H1 (cell line): ENCODE data around the gene FBXO8. TPM values are rescaled to one million over a fixed set of nuclear protein-coding genes. Genes with fewer than 3 reads are reported as not detected.

Experiments used
- CTCF ChIA-PET: fragments of 300-600 bp; sonication (Branson Sonifier 250); formaldehyde crosslinking; loops from one replicate; lab custom pipeline; 2021; ENCODE audit not compliant: partially characterized antibody; lab: Charles Lee
- POLR2A ChIA-PET: fragments of 300-600 bp; sonication (Branson Sonifier 250); formaldehyde crosslinking; loops from one replicate; lab custom pipeline; 2021; ENCODE audit warnings: inconsistent platforms; ENCODE audit not compliant: partially characterized antibody; lab: Charles Lee
- DNase-seq, 2 experiments: peaks; one replicate each; pipeline versions ENCODE4 v3.0.0 to v3.0.0-alpha.2; 2010 to 2022; ENCODE audit warnings: low spot score in 2 of 2, low read depth in 1 of 2, mixed read lengths in 1 of 2
- FAIRE-seq: peaks from 2 replicates; lab custom pipeline; 2011; peaks lifted over from hg19 to GRCh38; lab: Jason Lieb, UNC
- H2AFZ ChIP-seq: 2 replicates; pipeline ENCODE4 v1.8.1; 2012; ENCODE audit warnings: low read length, inconsistent platforms
- H2AK5ac ChIP-seq: 2 replicates; pipeline ENCODE4 v1.6.1; 2013; ENCODE audit warnings: low read depth, low read length
- H2BK120ac ChIP-seq: replicated peaks from 2 replicates; pipeline ENCODE3; 2013; ENCODE audit warnings: low read depth, low read length, inconsistent platforms
- H2BK12ac ChIP-seq: 2 replicates; pipeline ENCODE4 v1.6.1; 2013; ENCODE audit warnings: low read depth, low read length
- H2BK15ac ChIP-seq: 2 replicates; pipeline ENCODE4 v1.6.1; 2013; ENCODE audit warnings: low read length
- H2BK20ac ChIP-seq: 2 replicates; pipeline ENCODE4 v1.6.1; 2013; ENCODE audit warnings: low read length
- H2BK5ac ChIP-seq: 2 replicates; pipeline ENCODE4 v1.6.1; 2013; ENCODE audit warnings: low read depth, low read length
- H3K14ac ChIP-seq: 2 replicates; pipeline ENCODE4 v1.6.1; 2013; ENCODE audit warnings: inconsistent platforms; ENCODE audit not compliant: insufficient read length
- H3K18ac ChIP-seq: 2 replicates; pipeline ENCODE4 v1.6.1; 2013; ENCODE audit warnings: low read length; ENCODE audit errors: extremely low read depth
- H3K23ac ChIP-seq: 2 replicates; pipeline ENCODE4 v1.6.1; 2013; ENCODE audit warnings: inconsistent platforms; ENCODE audit not compliant: insufficient read length
- H3K23me2 ChIP-seq: 2 replicates; pipeline ENCODE4 v1.6.1; 2013; ENCODE audit warnings: low read depth, low read length
- H3K27ac ChIP-seq: 2 replicates; pipeline ENCODE4 v1.6.1; 2011; ENCODE audit warnings: low read depth, low read length, inconsistent platforms
- H3K27me3 ChIP-seq, 4 experiments: replicated peaks in 1 of 4; 1 replicate in 1 of 4; 2 replicates in 3 of 4; pipeline versions ENCODE4 v1.6.1 to v1.8.1; 2011 to 2013; ENCODE audit warnings: low read length in 3 of 4, mild to moderate bottlenecking in 3 of 4, inconsistent platforms in 2 of 4, mixed read lengths in 2 of 4, moderate library complexity in 1 of 4; ENCODE audit not compliant: control insufficient read depth in 3 of 4, insufficient read depth in 3 of 4; ENCODE audit errors: extremely low read depth in 1 of 4
- H3K36me3 ChIP-seq, 4 experiments: 2 replicates each; pipeline versions ENCODE4 v1.6.1 to v1.8.1; 2011 to 2013; ENCODE audit warnings: mild to moderate bottlenecking in 4 of 4, low read length in 3 of 4, moderate library complexity in 2 of 4, control low read depth in 1 of 4, inconsistent platforms in 1 of 4; ENCODE audit not compliant: insufficient read depth in 4 of 4, control insufficient read depth in 2 of 4
- H3K4ac ChIP-seq: replicated peaks from 2 replicates; pipeline ENCODE3; 2013; ENCODE audit warnings: low read length, low read depth, mixed read lengths, inconsistent platforms; ENCODE audit not compliant: insufficient read length
- H3K4me1 ChIP-seq, 4 experiments: replicated peaks in 1 of 4; 1 replicate in 1 of 4; 2 replicates in 3 of 4; pipeline versions ENCODE4 v1.6.1 to v1.8.1; 2011 to 2013; ENCODE audit warnings: low read length in 3 of 4, inconsistent platforms in 2 of 4, mixed read lengths in 1 of 4; ENCODE audit not compliant: insufficient read depth in 4 of 4, control insufficient read depth in 3 of 4
- H3K4me2 ChIP-seq, 2 experiments: 2 replicates each; pipeline versions ENCODE4 v1.6.1 to v1.8.1; 2011 to 2013; ENCODE audit warnings: low read depth in 2 of 2, low read length in 2 of 2, control low read depth in 1 of 2, inconsistent platforms in 1 of 2, mild to moderate bottlenecking in 1 of 2; ENCODE audit not compliant: insufficient read depth in 1 of 2
- H3K4me3 ChIP-seq, 4 experiments: fragments of 200-600, 300-600 bp in 1 of 4; sonication (generic), shearing (Covaris generic), sonication (Bioruptor Twin) in 1 of 4; 2 replicates each; pipeline versions ENCODE4 v1.5.1 to v1.8.1; 2011 to 2016; ENCODE audit warnings: low read length in 4 of 4, low read depth in 3 of 4, control low read depth in 2 of 4, inconsistent platforms in 2 of 4, mild to moderate bottlenecking in 2 of 4, mixed read lengths in 1 of 4, moderate library complexity in 1 of 4; ENCODE audit not compliant: insufficient read depth in 2 of 4; ENCODE audit errors: extremely low read depth in 1 of 4
- H3K56ac ChIP-seq: replicated peaks from 2 replicates; pipeline ENCODE3; 2013; ENCODE audit warnings: low read depth, mild to moderate bottlenecking, mixed read lengths, low read length, inconsistent platforms; ENCODE audit not compliant: insufficient read length
- H3K79me1 ChIP-seq: 2 replicates; pipeline ENCODE4 v1.6.1; 2013; ENCODE audit warnings: low read depth, low read length, control low read depth
- H3K79me2 ChIP-seq, 2 experiments: 2 replicates each; pipeline versions ENCODE4 v1.6.1 to v1.8.1; 2012 to 2013; ENCODE audit warnings: low read length in 2 of 2, mild to moderate bottlenecking in 2 of 2, inconsistent platforms in 1 of 2; ENCODE audit not compliant: insufficient read depth in 2 of 2, control insufficient read depth in 1 of 2
- H3K9ac ChIP-seq, 4 experiments: replicated peaks in 1 of 4; 1 replicate in 1 of 4; 2 replicates in 3 of 4; pipeline versions ENCODE4 v1.6.1 to v1.8.1; 2011 to 2013; ENCODE audit warnings: low read depth in 3 of 4, low read length in 3 of 4, control low read depth in 2 of 4, mild to moderate bottlenecking in 2 of 4, moderate library complexity in 2 of 4, inconsistent platforms in 1 of 4; ENCODE audit errors: extremely low read depth in 1 of 4
- H3K9me3 ChIP-seq, 2 experiments: 2 replicates each; pipeline versions ENCODE4 v1.6.1 to v1.8.1; 2012 to 2013; ENCODE audit warnings: mild to moderate bottlenecking in 2 of 2, moderate library complexity in 2 of 2, control low read depth in 1 of 2, inconsistent platforms in 1 of 2, low read depth in 1 of 2, low read length in 1 of 2, mixed read lengths in 1 of 2; ENCODE audit not compliant: insufficient read depth in 2 of 2
- H4K20me1 ChIP-seq, 2 experiments: replicated peaks in 1 of 2; 2 replicates each; pipeline versions ENCODE3 to v1.8.1; 2011 to 2013; ENCODE audit warnings: inconsistent platforms in 2 of 2, low read length in 2 of 2, mild to moderate bottlenecking in 1 of 2; ENCODE audit not compliant: insufficient read depth in 2 of 2, control insufficient read depth in 1 of 2
- H4K5ac ChIP-seq: 2 replicates; pipeline ENCODE4 v1.6.1; 2013; ENCODE audit warnings: low read length, low read depth, mixed read lengths, inconsistent platforms; ENCODE audit not compliant: insufficient read length
- H4K8ac ChIP-seq: 2 replicates; pipeline ENCODE4 v1.8.0; 2013; ENCODE audit warnings: mild to moderate bottlenecking, moderate library complexity, low read length, inconsistent platforms; ENCODE audit not compliant: insufficient read depth; ENCODE audit errors: extremely low read depth
- H4K91ac ChIP-seq: replicated peaks from 2 replicates; pipeline ENCODE3; 2013; ENCODE audit warnings: low read length, mixed read lengths, inconsistent platforms; ENCODE audit not compliant: insufficient read length
- BACH1 ChIP-seq: IDR thresholded peaks from 2 replicates; pipeline ENCODE4 v1.6.1; 2012; ENCODE audit warnings: low read length, improper control_type of control experiment
- CTCF ChIP-seq, 3 experiments: IDR thresholded peaks; 1 replicate in 2 of 3; 2 replicates in 1 of 3; pipeline versions ENCODE4 v1.5.1 to v1.6.1; 2011; ENCODE audit warnings: low read length in 3 of 3, mild to moderate bottlenecking in 3 of 3, inconsistent platforms in 2 of 3, low read depth in 1 of 3, moderate library complexity in 1 of 3; ENCODE audit not compliant: insufficient read depth in 1 of 3; ENCODE audit errors: control extremely low read depth in 1 of 3
- EGR1 ChIP-seq: IDR thresholded peaks from 2 replicates; pipeline ENCODE4 v1.6.1; 2011; ENCODE audit warnings: low read depth, low read length, borderline replicate concordance
- GABPA ChIP-seq: IDR thresholded peaks from 2 replicates; pipeline ENCODE4 v1.6.1; 2011; ENCODE audit warnings: mild to moderate bottlenecking, low read length, moderate library complexity, borderline replicate concordance; ENCODE audit not compliant: insufficient read depth
- JUN ChIP-seq: IDR thresholded peaks from 2 replicates; pipeline ENCODE4 v1.6.1; 2011; ENCODE audit warnings: low read depth, mild to moderate bottlenecking, improper control_type of control experiment, low read length
- KDM4A ChIP-seq: IDR thresholded peaks from one replicate; pipeline ENCODE4 v1.7.1; 2012; ENCODE audit warnings: low read depth, mild to moderate bottlenecking, moderate library complexity, low read length, inconsistent platforms; ENCODE audit not compliant: severe bottlenecking
- NRF1 ChIP-seq: IDR thresholded peaks from 2 replicates; pipeline ENCODE4 v1.6.1; 2011; ENCODE audit warnings: mild to moderate bottlenecking, low read depth, low read length, improper control_type of control experiment
- PHF8 ChIP-seq: fragments of 200-600 bp; sonication (generic); conservative IDR thresholded peaks from 2 replicates; pipeline ENCODE4 v1.7.1; 2012; ENCODE audit warnings: low read depth, mild to moderate bottlenecking, inconsistent platforms, low read length, moderate library complexity
- RAD21 ChIP-seq, 2 experiments: IDR thresholded peaks in 1 of 2; conservative IDR thresholded peaks in 1 of 2; 2 replicates each; pipeline ENCODE4 v1.6.1; 2011; ENCODE audit warnings: low read depth in 2 of 2, low read length in 2 of 2, improper control_type of control experiment in 1 of 2, inconsistent platforms in 1 of 2, mild to moderate bottlenecking in 1 of 2, moderate library complexity in 1 of 2
- RXRA ChIP-seq: IDR thresholded peaks from 2 replicates; pipeline ENCODE4 v1.6.1; 2011; ENCODE audit warnings: low read depth, mild to moderate bottlenecking, low read length, moderate library complexity; ENCODE audit not compliant: insufficient read depth
- SRF ChIP-seq: IDR thresholded peaks from 2 replicates; pipeline ENCODE4 v1.6.1; 2011; ENCODE audit warnings: mild to moderate bottlenecking, low read depth, low read length, moderate library complexity
- TCF12 ChIP-seq: IDR thresholded peaks from 2 replicates; pipeline ENCODE4 v1.6.1; 2011; ENCODE audit warnings: low read depth, mild to moderate bottlenecking, low read length
- WGBS, 2 experiments: shearing (Covaris generic) in 1 of 2; methylation state at CpG; one replicate each; pipeline versions ENCODE4 v1.1.6 to v1.1.7; 2013 to 2015; ENCODE audit warnings: low lambda C conversion rate in 2 of 2, mixed read lengths in 2 of 2, inconsistent platforms in 1 of 2, low coverage in 1 of 2, missing lambda C conversion rate in 1 of 2; ENCODE audit not compliant: insufficient replicate concordance in 2 of 2, insufficient coverage in 1 of 2, insufficient read length in 1 of 2; ENCODE audit errors: extremely low coverage in 1 of 2, missing lambda C conversion rate in 1 of 2; 5-methylcytosine and 5-hydroxymethylcytosine counted together
- polyA plus RNA-seq, 7 experiments: library from polyadenylated mRNA; depleted of rRNA in 3 of 7; stranded (reverse) in 5 of 7; unstranded in 2 of 7; fragments of >200 nt in 5 of 7; fragments of 200-250 nt in 2 of 7; gene quantifications; 1 replicate in 5 of 7; 2 replicates in 1 of 7; 4 replicates in 1 of 7; pipeline versions ENCODE4 v1.2.1 to v1.2.3, GENCODE V29; 2011 to 2013; ENCODE audit warnings: missing spikeins in 2 of 7, mixed read lengths in 2 of 7
- total RNA-seq: library from RNA; stranded (reverse); fragmentation: NEBNext Ultra II Directional; extraction: Animal tissue kit (Norgen Biotek cat#: 25700); gene quantifications from 2 replicates; pipeline ENCODE4 v1.2.1, GENCODE V29; 2021

The FBXO8 gene
- total and polyA plus RNA-seq, 2 of the 8 experiments (the other 6 are each of a cell fraction or from before 2014, with no cell fraction given), result 5.1 to 7.5 TPM

GRCh38 chr4:174292473-174292872, 9.0 kb upstream of the FBXO8 start:
- 89% methylated on average over 2 of the region's 2 CpGs; no CpG with 5 or more reads in 1 of the 2 experiments for WGBS, 2 experiments
- DNase-seq (no peak), FAIRE-seq (no peak)
- Histone ChIP-seq H3K79me2 (peaks cover 0 to 52% of the 10 kb centered on the region in 2 experiments; a peak in 3 of 4 replicates), H3K14ac (no peak overlapping the region), H2BK5ac (no peak overlapping the region), H3K4ac (no peak overlapping the region), H3K23me2 (no peaks in the 10 kb centered on the region; the same call in 1 of the 2 replicates), H4K91ac (no peak overlapping the region), H3K23ac (no peak overlapping the region), H2BK120ac (no peak overlapping the region), H2BK15ac (no peak overlapping the region), H3K9me3 (peaks cover 0 to 4% of the 10 kb centered on the region in 2 experiments; a peak in 1 of 4 replicates), H4K20me1 (no peaks in the 10 kb centered on the region), H4K5ac (no peak overlapping the region), H4K8ac (no peak overlapping the region), H2BK12ac (no peak overlapping the region), H3K27me3 (no peaks in the 10 kb centered on the region)
- CTCF ChIA-PET, result no interaction called here
- TF ChIP-seq RXRA, result no peak
- TF ChIP-seq PHF8, result no peak
- no peak for TF ChIP-seq EGR1
- no peak for TF ChIP-seq CTCF (IDR thresholded peaks at IDR 0.05; ENCODE audit: control extremely low read depth in 1 of 3, insufficient read depth in 1 of 3, low read depth in 1 of 3, low read length in 3 of 3)
- TF ChIP-seq KDM4A, result no peak
- TF ChIP-seq JUN, result no peak
- no peak for TF ChIP-seq SRF
- no peak for TF ChIP-seq NRF1
- no peak for TF ChIP-seq RAD21 (IDR thresholded peaks at IDR 0.05 in 1 of 2, conservative IDR thresholded peaks at IDR 0.05 in 1 of 2; ENCODE audit: low read depth in 2 of 2, low read length in 2 of 2)
- no peak for TF ChIP-seq GABPA
- TF ChIP-seq BACH1, result no peak
- TF ChIP-seq TCF12, result no peak
- TF ChIP-seq, all 59 proteins: peak for 0
- Histone ChIP-seq H3K4me3 (no peak overlapping the region), H3K79me1 (no peaks in the 10 kb centered on the region), H3K4me2 (no peak overlapping the region), H3K36me3 (peaks cover 0 to 6% (median 0%) of the 10 kb centered on the region in 4 experiments; a peak in 2 of 8 replicates), H2BK20ac (no peak overlapping the region), H3K56ac (no peak overlapping the region), H3K9ac (no peak overlapping the region), H3K27ac (no peak overlapping the region), H3K18ac (no peak overlapping the region), H2AK5ac (no peak overlapping the region), H3K4me1 (no peaks in the 10 kb centered on the region), H2AFZ (no peak overlapping the region)
- POLR2A ChIA-PET, result no interaction called here
